GM21529 (cell line): Measurements from ENCODE around the gene GJA4.

Experiments used
- ATAC-seq: cut with Tn5 transposase; IDR thresholded peaks from one replicate; pipeline ENCODE4 v1.9.1; 2021; ENCODE audit not compliant: unreplicated experiment

Gene GJA4

GRCh38 chr1:34792868-34793727, at the start of gene GJA4:
GJA4 (plus strand) TSS chr1:34792999; CDS start chr1:34794214, 1,215 bp downstream.
- no peak for ATAC-seq

GRCh38 chr1:34743775-34744174, 49.0 kb upstream of the GJA4 start:
- ATAC-seq: no peak

GRCh38 chr1:34744851-34745250, 47.9 kb upstream of the GJA4 start:
- ATAC-seq: no peak

- no peak for ATAC-seq
These were observed 47.1 kb upstream of the GJA4 start for GRCh38 chr1:34745666-34746065.

- ATAC-seq: no peak
These were observed 46.7 kb upstream of the GJA4 start for GRCh38 chr1:34746101-34746500.

- no peak for ATAC-seq
These were observed 45.8 kb upstream of the GJA4 start for GRCh38 chr1:34746785-34747637.

- ATAC-seq: no peak
These were observed 45.2 kb upstream of the GJA4 start for GRCh38 chr1:34747638-34747941.

- no peak for ATAC-seq
These were observed 42.8 kb upstream of the GJA4 start for GRCh38 chr1:34749992-34750391.

- ATAC-seq: no peak
These were observed 42.2 kb upstream of the GJA4 start for GRCh38 chr1:34750610-34751009.

- no peak for ATAC-seq
These were observed 39.6 kb upstream of the GJA4 start for GRCh38 chr1:34753163-34753562.

- ATAC-seq: no peak
These were observed 37.7 kb upstream of the GJA4 start, which contains the start of gene GJB5 for GRCh38 chr1:34754964-34755637. GJB5 (plus strand) TSS chr1:34755047; CDS start chr1:34757331, 2,284 bp downstream.

- no peak for ATAC-seq
These were observed 36.8 kb upstream of the GJA4 start for GRCh38 chr1:34755961-34756360.

GRCh38 chr1:34757386-34757785, 35.4 kb upstream of the GJA4 start:
- no peak for ATAC-seq

- no peak for ATAC-seq
These were observed 34.0 kb upstream of the GJA4 start for GRCh38 chr1:34758751-34759150.

- ATAC-seq: no peak
These were observed 33.1 kb upstream of the GJA4 start, which contains the start of gene GJB4 for GRCh38 chr1:34759503-34760357. GJB4 (plus strand) TSS chr1:34759740; CDS start chr1:34761255, 1,515 bp downstream.

GRCh38 chr1:34761176-34761761, 31.5 kb upstream of the GJA4 start:
- no peak for ATAC-seq

- no peak for ATAC-seq
These were observed 31.0 kb upstream of the GJA4 start for GRCh38 chr1:34761776-34762307.

GRCh38 chr1:34762474-34763141, 30.2 kb upstream of the GJA4 start:
- no peak for ATAC-seq

- no peak for ATAC-seq
These were observed 29.5 kb upstream of the GJA4 start for GRCh38 chr1:34763142-34763781.
